Breast epithelium (tissue), 4 donors: Measurements from ENCODE around the gene MKRN2. TPM values are rescaled to one million over a fixed set of nuclear protein-coding genes. Genes with fewer than 3 reads are reported as not detected.

Experiments used
- DNase-seq, 2 donors: peaks; one replicate each; pipeline ENCODE4 v3.0.0-alpha.2; 2019; ENCODE audit warnings: low spot score in 2 of 2
- H3K27ac ChIP-seq, 2 donors: fragments of 200-600 bp; sonication (generic) in 1 of 2; one replicate each; pipeline ENCODE4 v1.5.1; 2016 to 2019; ENCODE audit warnings: mild to moderate bottlenecking in 1 of 2
- H3K27me3 ChIP-seq, 2 donors: fragments of 200-600 bp; sonication (generic) in 1 of 2; one replicate each; pipeline versions ENCODE4 v1.5.1 to v1.6.0; 2017 to 2019; ENCODE audit warnings: control low read depth in 1 of 2, mild to moderate bottlenecking in 1 of 2
- H3K36me3 ChIP-seq: fragments of 200-600 bp; one replicate; pipeline ENCODE4 v1.5.1; 2019
- H3K4me1 ChIP-seq, 2 donors: fragments of 200-600 bp; sonication (generic); one replicate each; pipeline ENCODE4 v1.5.1; 2016 to 2019; ENCODE audit warnings: control low read depth in 1 of 2
- H3K4me3 ChIP-seq, 3 donors: fragments of 200-600 bp; sonication (generic); 1 replicate in 2 of 3; 2 replicates in 1 of 3; pipeline ENCODE4 v1.5.1; 2016 to 2019; ENCODE audit warnings: mild to moderate bottlenecking in 3 of 3, moderate library complexity in 2 of 3
- H3K9me3 ChIP-seq, 2 donors: fragments of 200-600 bp; sonication (generic) in 1 of 2; one replicate each; pipeline ENCODE4 v1.5.1; 2016 to 2019; ENCODE audit warnings: control low read depth in 1 of 2
- POLR2A ChIP-seq: fragments of 450-650 bp; IDR thresholded peaks from one replicate; pipeline ENCODE4 v1.6.1; 2016; ENCODE audit warnings: antibody characterized with exemption, mild to moderate bottlenecking, moderate library complexity
- POLR2AphosphoS5 ChIP-seq, 3 donors: sonication (generic); formaldehyde crosslinking; IDR thresholded peaks; one replicate each; pipeline ENCODE4 v1.6.1; 2017; ENCODE audit warnings: antibody characterized with exemption in 3 of 3
- intact Hi-C: fragments of 100-400 bp; cut with DNase I; formaldehyde crosslinking; loops from one replicate; pipeline ENCODE4 v1.15.1; 2023; ENCODE audit warnings: low total_unique reads
- total RNA-seq, 3 donors: library from RNA; depleted of rRNA; stranded (reverse); fragments of >200 nt; gene quantifications; one replicate each; pipeline ENCODE4 v1.1.0, GENCODE V29; 2016
- TF ChIP-seq, protein P1 (sequence below), 3 donors: fragments of 450-650 bp; IDR thresholded peaks; one replicate each; pipeline ENCODE4 v1.5.1; 2016 to 2017; ENCODE audit warnings: antibody characterized with exemption in 3 of 3, mild to moderate bottlenecking in 3 of 3, moderate library complexity in 3 of 3

Gene MKRN2
- total RNA-seq, 3 donors from 2014 or later: 34.7 to 37.3 (median 36.1) TPM

DNA sequence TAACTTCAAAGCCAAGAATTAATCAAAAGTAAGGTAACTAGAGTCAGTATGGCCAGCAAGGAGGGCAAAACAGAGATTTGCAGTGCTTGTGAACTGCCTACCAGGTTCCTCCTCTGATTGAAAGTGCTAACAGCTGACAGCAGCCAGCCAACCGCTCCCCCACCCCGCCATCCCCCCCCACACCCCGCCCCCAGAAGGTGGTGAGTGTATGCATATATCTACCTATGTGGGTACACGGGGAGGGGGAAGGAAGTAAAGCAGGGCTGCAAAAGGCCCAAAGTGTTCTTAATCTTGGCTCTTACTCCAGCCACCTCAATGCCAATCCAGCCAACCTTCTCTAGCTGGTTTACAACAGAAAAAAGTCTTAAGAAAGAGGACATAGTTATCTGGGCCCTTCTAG lies 56.4 kb downstream of the MKRN2 start:
- no peaks in the 10 kb centered on the region for H3K36me3 ChIP-seq
- H3K4me1 ChIP-seq: no peaks in the 10 kb centered on the region
- intact Hi-C loops: no loop called here

DNA sequence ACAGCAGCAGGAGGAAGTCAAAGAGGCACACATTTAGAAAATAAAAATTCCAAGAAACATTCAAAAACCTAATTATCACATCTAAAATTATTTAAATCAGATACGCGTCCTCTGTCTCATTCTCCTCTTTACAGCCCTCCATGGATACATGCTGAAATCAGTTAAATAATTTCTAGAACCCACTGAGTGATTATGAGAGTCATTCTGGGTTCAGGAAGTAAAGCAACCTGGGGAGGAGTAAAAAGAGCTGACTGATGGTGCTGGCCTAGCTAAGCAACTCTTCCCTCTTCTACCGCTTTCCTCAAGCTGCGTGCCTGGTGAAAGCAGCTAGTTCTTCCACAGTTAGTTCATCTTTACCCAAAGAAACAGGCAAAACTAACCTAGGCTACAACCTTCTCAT lies 58.4 kb downstream of the MKRN2 start:
- Histone ChIP-seq H3K27ac (no peak overlapping the region), H3K4me3 (no peak overlapping the region), H3K36me3 (no peaks in the 10 kb centered on the region), H3K27me3 (no peaks in the 10 kb centered on the region), H3K4me1 (no peaks in the 10 kb centered on the region), H3K9me3 (no peaks in the 10 kb centered on the region)
- TF ChIP-seq, protein P1, sequence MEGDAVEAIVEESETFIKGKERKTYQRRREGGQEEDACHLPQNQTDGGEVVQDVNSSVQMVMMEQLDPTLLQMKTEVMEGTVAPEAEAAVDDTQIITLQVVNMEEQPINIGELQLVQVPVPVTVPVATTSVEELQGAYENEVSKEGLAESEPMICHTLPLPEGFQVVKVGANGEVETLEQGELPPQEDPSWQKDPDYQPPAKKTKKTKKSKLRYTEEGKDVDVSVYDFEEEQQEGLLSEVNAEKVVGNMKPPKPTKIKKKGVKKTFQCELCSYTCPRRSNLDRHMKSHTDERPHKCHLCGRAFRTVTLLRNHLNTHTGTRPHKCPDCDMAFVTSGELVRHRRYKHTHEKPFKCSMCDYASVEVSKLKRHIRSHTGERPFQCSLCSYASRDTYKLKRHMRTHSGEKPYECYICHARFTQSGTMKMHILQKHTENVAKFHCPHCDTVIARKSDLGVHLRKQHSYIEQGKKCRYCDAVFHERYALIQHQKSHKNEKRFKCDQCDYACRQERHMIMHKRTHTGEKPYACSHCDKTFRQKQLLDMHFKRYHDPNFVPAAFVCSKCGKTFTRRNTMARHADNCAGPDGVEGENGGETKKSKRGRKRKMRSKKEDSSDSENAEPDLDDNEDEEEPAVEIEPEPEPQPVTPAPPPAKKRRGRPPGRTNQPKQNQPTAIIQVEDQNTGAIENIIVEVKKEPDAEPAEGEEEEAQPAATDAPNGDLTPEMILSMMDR (IDR thresholded peaks at IDR 0.05): no peak
- TF ChIP-seq POLR2AphosphoS5 (IDR thresholded peaks at IDR 0.05) (no peak), POLR2A (no peak)
- DNase-seq: no peak
- intact Hi-C loops: no loop called here

More for the DNA sequence above, 56.4 kb downstream of the MKRN2 start:
- no peak overlapping the region for H3K27ac ChIP-seq
- no peak overlapping the region for H3K4me3 ChIP-seq
- DNase-seq: no peak
- TF ChIP-seq POLR2A (no peak), POLR2AphosphoS5 (IDR thresholded peaks at IDR 0.05) (no peak)
- TF ChIP-seq, protein P1 (IDR thresholded peaks at IDR 0.05): no peak
- no peaks in the 10 kb centered on the region for H3K9me3 ChIP-seq
- no peaks in the 10 kb centered on the region for H3K27me3 ChIP-seq

DNA sequence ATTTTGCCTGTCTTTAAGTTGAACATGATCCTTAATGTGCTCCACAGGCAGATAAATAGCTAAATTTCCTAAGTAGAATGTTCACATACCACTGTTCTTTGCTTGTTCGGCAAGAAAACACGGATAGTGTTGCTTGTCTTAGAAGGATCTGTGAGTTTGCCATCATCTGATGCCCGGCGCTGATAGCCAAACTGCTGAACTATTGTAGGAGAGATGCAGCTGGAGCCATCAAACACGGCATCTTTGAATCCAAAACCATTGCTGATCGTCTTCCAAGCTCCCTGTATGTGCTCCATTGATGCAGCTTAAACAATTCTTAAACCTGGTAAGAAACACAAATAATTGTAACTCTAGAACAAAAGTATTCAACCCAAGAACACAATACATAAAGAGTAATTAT lies 61.5 kb downstream of the MKRN2 start:
- no peak overlapping the region for H3K4me3 ChIP-seq
- H3K4me1 ChIP-seq: no peaks in the 10 kb centered on the region
- intact Hi-C loops: no loop called here
- no peaks in the 10 kb centered on the region for H3K27me3 ChIP-seq
- H3K9me3 ChIP-seq: no peaks in the 10 kb centered on the region
- H3K36me3 ChIP-seq: no peaks in the 10 kb centered on the region
- TF ChIP-seq POLR2AphosphoS5 (IDR thresholded peaks at IDR 0.05) (no peak), POLR2A (no peak)
- TF ChIP-seq, protein P1 (IDR thresholded peaks at IDR 0.05): no peak
- no peak overlapping the region for H3K27ac ChIP-seq
- no peak for DNase-seq

DNA sequence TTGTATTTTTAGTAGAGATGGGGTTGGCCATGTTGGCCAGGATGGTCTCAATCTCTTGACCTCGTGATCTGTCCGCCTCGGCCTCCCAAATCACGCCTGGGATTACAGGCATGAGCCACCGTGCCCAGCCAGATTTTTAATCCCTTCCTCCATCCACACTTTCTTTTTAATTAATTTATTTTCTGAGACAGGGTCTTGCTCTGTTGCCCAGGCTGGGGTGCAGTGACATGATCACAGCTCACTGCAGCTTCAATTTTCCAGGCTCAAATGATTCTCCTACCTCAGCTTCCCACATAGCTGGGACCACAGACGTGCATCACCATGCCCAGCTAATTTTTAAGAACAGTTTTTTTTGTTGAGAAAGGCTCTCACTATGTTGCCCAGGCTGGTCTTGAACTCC lies 63.4 kb downstream of the MKRN2 start:
- TF ChIP-seq POLR2AphosphoS5 (IDR thresholded peaks at IDR 0.05) (no peak), POLR2A (no peak)
- TF ChIP-seq, protein P1 (IDR thresholded peaks at IDR 0.05): no peak
- no peak for DNase-seq
- no peaks in the 10 kb centered on the region for H3K36me3 ChIP-seq
- no peaks in the 10 kb centered on the region for H3K9me3 ChIP-seq
- intact Hi-C loops: no loop called here
- H3K27me3 ChIP-seq: no peaks in the 10 kb centered on the region
- no peak overlapping the region for H3K4me3 ChIP-seq
- H3K4me1 ChIP-seq: no peaks in the 10 kb centered on the region
- no peak overlapping the region for H3K27ac ChIP-seq

DNA sequence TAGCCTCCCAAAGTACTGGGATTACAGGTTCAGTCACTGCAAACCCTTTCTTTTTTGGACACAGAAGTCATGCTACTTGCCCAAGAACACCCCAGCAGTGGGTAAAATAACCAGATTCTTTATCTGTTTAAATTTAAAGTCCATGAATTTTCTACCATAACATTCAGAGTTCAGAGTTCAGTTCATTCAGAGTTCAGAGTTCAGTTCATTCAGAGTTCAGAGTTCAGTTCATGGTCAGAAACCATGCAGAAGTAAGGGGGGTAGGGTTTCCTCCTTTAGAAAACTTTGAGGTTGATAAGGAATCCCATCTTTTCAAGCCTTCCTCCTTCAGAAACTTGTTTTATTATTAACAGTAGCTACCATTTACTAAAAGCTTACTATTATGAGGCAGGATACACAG lies 63.8 kb downstream of the MKRN2 start:
- intact Hi-C loops: no loop called here
- no peaks in the 10 kb centered on the region for H3K27me3 ChIP-seq
- no peaks in the 10 kb centered on the region for H3K36me3 ChIP-seq
- no peaks in the 10 kb centered on the region for H3K4me1 ChIP-seq
- TF ChIP-seq, protein P1 (IDR thresholded peaks at IDR 0.05): no peak
- TF ChIP-seq POLR2A: no peak
- no peak for TF ChIP-seq POLR2AphosphoS5 (IDR thresholded peaks at IDR 0.05)
- H3K9me3 ChIP-seq: no peaks in the 10 kb centered on the region
- DNase-seq: no peak
- H3K4me3 ChIP-seq: no peak overlapping the region
- no peak overlapping the region for H3K27ac ChIP-seq
